ENCODE measurements around the gene TMEM59L.

The TMEM59L gene

DNA sequence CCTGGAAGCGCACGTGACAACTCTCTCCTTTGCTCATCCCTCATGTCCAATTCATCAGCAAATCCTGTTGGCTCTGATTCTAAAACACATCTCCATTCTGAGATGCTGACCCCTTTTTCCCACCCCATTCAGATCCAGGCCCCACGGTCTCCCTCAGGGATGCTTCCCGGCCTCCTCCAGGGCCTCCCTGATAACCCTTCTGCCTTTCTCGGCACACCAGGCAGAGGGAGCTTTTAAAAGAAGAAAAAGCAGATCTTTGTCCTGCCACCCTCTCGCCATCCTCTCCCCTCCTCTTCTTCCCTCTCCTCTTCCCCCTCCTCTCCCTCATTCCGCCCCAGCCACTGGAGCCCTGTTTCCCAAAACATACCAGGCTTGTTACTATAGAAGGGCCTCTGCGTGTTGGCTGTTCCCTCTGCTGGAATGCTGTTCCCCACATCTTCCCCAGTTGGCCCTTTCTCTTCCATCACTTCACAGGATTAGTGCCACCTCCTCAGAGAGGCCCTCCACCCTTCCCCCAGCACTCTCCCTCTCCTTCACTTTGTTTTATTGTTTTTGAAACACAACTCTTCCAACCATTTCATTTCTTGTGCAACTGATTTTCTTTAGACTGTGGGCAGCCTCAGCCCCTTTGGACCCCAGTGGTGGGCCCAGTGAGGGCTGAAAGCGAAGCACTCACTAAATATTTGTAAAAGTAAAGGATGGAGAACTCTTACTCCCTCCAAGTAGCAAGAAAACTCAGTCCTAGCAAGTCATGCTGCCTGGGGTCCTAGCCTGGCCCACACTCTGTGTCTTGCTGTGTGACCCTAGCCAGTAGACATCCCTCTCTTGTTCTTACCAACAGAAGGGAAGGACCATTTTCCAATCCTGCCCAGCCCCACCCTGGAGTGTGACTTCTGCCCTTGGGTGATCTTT is 3.6 kb upstream of the TMEM59L start:
- DNase-seq (ENCODE audit: low read depth), result no peak

DNA sequence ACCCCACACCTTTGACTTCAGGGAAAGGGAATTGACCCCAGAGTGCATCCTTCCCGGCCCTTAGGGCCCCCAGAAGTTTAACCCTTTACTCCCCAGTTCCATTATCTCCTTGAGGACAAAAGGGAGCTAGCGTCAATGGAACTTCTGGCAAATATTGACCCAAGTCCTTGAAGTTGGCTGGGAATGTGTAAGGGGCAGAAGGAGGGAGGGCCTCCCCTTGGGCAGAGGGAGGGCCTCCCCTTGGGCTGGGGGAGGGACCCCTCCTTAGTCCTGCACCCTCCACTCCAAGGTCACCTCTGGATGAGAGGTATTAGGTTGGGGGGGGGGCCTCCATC is 3.0 kb upstream of the TMEM59L start:
- DNase-seq (ENCODE audit: low read depth), result no peak

DNA sequence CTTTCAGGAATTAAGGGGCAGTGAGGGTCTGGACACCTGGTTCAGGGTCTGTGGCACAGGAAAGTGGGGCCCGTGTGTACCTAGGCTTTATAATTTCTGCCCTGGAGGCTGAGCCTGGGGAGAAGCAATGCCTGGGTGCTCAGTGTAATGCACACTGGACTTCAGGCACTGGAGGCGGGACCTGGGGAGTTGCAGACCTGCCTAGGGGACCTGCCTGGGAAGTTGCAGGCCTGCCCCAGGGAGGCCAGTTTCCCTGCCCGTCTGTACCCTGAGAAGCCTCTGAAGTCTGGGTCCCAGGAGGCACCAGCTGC is 2.5 kb upstream of the TMEM59L start:
- DNase-seq (ENCODE audit: low read depth), result no peak

DNA sequence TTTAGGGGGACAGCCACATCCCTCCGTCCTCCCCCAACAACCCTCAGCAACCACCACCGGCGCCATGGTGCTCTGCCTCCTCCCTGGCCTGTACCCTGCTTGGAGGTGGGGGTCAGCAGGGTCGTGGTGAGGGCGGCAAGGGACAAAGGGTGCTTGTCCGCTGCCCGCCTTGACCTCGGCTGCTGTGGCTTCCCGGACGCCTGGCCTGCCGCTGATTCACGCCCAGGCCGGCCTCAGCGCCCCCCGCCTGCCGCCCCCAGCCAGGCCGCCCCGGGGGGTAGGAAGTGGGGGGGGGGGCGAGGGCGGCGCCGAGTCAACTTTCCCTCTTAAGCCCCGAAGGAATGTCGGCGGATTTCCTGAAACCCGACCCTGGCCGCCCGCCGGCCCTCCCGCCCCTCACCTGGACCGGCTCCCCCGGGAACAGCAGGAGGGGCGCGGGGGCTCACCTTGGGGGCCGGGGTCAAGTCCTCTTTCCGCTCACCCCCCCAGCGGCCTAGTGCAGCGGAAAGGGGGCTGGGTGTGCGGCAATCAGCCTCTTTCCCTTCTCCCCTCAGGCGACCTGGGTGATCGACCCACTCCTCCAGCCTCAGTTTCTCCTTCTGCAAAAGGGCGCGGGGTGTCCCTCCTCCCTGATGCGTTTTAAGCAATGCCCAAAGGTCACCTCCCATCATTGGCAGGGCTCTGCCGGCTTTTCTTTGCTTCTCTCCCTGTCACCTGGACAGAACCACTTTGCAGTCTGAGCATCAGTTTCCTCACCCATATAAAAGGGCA is 1.9 kb upstream of the TMEM59L start:
- DNase-seq (ENCODE audit: low read depth), result no peak

DNA sequence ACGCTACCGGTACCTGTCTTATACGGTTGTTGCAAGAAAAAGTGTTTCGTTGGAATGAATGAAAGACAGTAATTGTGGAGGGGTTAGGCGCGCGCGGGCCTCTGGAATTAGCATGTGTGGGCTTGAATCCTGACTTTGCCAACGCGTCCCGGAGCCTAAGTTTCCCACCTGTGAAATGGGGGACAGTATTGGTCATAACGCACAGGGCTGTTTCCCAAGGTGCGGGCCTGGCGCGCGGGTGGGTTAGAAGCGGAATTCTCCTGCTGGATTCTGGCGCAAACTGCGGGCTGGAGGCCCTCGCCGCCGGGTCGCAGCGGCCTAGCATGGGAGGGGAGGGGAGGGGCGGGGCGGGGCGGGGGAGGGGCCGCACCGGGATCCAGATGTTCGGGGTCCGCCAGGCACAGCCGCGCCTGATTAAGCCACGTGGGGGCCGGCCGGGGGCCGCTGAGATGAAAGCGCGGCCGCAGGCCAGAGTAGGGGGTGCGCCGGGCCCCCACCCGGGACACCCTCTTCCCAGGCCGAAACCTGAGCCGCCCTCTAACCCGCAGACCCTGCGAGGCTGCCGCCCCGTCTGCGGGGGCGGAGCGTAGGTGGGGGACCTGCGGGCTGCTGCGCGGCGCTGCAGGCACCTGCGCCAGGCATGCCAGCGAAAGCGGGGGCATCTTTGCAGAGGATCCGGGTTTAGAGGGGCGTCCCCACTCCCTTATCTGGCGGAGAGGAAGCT is 1.2 kb upstream of the TMEM59L start:
- no peak for DNase-seq (ENCODE audit: low read depth)

DNA sequence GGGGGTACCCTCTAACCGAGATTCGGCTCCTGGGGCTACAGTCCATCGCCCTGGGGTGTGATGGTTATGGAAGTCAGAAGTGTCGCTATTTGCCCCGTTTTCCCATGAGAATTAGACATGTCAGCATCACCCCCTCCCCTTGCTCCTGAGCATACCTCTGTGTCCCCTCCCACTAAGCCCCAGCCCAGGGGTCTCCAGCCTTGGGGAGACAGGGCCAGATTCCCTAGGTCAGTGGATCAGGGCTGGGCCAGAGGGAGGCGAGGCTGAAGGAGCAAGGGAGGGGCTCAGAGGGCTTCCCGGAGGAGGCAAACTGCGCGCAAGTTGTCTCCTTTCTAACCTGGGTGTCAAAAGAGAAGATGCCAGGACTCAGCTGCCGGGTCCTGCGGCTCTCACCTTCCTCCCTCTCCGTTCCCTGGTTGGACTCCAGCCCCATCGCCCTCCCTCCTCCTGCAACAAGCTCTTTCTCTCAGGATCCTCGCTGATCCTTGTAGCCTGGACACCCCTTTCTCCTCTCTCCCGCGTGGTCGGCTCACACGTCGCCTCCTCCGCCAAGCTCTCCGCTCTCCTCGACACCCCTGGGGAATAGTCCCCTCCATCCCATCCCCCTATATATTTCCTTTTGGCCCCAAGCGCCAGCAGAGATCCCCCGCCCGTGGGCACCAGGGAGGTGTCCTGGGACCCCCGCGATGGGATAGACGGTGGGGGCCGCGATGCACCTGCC is 459 bp upstream of the TMEM59L start:
- no peak for DNase-seq (ENCODE audit: low read depth)

DNA sequence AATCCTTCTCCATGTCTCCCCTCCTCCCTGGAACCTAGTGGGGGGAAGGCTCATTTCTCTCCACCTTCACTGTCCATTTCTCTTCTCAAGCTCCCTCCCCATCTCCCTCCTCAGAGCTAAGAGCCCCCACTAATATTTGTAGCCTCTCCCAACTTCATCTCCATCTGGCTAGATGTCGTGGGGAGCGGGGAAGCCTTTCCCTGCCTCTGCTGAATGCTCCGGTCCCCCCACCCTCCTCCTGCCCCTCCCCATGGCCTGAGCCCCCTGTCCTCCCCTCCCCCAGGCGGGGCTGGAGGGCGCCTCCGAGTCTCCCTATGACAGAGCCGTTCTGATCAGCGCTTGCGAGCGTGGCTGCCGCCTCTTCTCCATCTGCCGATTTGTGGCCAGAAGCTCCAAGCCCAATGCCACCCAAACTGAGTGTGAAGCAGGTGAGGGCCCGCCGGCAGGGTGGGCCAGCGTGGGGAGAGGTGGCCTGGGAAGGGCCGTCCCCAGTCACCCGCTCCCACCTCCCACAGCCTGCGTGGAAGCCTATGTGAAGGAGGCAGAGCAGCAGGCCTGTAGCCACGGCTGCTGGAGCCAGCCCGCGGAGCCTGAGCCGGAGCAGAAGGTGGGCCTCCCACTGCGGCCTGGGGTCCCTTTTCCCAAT is 1.0 kb downstream of the TMEM59L start:
- no peak for DNase-seq (ENCODE audit: low read depth)

DNA sequence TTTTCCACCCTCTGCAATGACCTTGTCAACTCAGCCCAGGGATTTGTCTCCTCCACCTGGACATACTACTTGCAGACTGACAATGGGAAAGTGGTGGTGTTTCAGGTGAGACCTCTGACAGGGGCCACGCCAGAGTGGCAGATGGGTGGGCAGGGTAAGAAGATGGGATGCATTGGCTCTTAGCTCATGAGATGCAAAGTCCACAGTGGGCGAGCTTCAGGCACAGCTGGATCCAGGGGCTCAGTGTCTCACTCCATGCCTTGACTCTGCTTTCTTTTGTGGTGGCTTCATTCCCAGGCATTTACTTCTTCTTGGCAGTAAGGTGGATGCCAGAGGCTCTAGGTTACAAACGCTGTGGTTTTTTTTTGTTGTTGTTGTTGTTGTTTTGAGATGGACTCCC is 3.4 kb downstream of the TMEM59L start:
- DNase-seq (ENCODE audit: low read depth), result no peak

DNA sequence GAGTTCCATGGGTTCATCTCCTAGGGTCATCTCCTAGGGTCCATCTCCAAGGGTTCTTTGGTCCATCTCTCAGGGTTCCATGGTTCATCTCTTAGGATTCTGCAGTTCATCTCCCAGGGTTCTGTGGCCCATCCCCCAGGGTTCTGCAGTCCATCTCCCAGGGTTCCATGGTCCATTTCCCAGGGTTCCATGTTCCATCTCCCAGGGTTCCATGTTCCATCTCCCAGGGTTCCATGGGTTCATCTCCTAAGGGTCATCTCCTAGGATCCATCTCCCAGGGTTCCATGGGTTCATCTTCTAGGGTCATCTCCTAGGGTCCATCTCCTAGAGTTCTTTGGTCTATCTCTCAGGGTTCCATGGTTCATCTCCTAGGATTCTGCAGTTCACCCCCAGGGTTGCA is 4.9 kb downstream of the TMEM59L start:
- no peak for DNase-seq (ENCODE audit: low read depth)

DNA sequence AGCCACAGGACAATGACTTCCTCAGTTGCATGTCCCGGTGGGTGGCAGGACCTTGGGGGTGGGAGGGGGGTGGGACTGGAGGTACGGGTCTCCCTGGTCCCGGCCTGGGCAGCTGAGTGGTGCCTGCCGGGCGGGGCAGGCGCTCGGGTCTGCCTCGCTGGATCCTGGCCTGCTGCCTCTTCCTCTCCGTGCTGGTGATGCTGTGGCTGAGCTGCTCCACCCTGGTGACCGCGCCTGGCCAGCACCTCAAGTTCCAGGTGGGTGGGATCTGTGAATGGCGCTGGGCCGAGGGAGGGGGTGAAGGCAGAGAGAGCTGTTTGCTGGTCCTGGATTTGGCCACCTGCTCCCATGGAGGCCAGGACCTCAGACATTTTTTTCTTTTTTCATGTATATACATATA is 5.6 kb downstream of the TMEM59L start:
- DNase-seq (ENCODE audit: low read depth), result no peak

DNA sequence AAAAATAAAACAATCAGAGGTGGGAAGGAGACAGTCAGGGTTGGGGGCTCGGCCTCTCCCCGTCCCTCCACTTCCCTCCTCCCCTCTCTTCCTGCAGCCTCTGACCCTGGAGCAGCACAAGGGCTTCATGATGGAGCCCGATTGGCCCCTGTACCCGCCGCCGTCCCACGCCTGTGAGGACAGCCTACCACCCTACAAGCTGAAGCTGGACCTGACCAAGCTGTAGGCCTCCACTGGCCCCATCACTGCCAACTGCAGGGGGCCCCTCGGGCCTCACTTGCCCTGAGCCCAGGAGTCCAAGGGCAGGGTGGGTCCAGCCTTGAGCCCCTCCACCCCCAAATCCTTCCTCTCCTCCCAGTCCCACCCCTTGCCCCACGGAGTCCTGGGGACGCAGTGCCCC is 7.6 kb downstream of the TMEM59L start:
- no peak for DNase-seq (ENCODE audit: low read depth)

DNA sequence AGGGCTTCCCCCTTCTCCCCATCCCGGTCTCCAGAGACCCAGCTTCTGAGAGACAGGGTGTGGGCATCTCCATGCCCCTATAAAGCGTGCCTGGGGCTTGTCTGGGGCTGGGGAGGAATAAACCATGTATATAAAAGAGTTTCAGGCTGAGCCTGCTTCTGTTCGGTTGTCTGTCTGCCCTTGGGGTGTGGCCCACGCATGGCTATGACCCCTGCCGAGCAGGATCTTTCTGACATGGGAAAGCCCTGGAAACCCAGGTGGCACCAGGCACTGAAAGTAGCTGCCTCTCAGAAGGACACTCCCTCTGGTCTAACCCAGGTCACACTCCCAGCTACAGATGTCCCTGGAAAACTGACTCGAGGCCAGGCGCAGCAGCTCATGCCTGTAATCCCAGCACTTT is 8.2 kb downstream of the TMEM59L start:
- no peak for DNase-seq (ENCODE audit: low read depth)

DNA sequence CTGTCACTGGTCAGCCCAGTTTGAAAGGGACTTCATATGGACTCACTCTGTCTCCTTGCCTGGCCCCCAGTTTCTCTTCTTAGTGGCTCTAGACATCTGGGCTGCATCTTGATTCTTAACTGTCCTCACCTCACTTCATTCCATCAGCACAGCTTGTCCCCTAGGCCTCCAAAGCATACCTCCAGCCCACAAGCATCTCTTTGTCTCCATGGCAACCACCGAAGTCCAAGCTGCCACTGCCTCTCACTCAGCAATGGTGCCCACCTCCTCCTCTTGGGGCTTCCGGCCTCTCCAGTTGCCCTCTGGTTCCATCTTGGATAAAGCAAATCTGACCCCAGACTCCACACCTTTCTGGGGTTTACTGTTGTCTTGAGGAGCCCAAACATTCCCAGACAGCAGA is 14.2 kb downstream of the TMEM59L start:
- DNase-seq (ENCODE audit: low read depth), result no peak

DNA sequence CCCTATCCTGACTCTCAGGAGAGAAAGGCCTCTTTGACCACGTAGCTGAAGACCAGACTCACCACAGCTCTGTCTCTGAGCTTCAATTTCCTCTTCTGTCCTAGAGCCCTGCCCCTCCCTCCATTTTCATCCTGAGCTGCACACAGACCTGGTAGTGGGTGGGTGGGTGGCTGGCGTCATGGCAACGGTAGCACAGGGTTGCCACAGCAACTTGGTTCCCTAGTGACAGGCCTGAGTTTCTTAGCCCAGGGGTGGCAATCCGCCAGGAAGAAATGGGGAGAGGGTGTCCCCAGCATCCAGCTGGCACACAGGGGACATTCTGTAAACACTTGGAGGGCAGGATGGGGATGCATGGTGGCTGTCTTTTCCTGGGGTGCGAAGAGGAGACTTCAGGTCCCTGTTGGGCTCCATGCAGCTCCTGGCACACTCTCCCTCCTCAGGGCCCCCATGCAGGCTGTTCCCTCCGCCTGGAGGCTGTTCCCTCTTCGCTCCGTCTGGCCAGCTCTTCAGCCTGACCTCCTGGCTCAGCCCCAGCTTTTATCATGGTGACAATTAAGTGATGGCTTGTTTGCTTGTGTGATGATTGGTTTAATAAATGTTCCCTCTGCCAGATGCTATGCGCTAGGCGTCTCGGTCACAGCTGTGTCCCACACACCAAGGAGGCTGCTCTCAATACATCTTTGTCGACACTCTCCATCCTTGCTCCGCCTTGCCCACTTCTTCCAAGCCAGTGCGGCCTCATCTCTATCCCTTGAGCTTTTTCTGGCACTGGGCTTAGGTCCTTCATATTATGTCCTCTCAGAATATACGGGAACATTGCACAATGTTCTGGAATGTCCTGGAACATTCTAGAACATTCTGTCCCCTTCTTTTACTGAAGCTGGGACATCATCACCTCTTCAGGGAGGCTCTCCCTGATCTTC is 16.8 kb downstream of the TMEM59L start:
- DNase-seq (ENCODE audit: low read depth), result no peak

DNA sequence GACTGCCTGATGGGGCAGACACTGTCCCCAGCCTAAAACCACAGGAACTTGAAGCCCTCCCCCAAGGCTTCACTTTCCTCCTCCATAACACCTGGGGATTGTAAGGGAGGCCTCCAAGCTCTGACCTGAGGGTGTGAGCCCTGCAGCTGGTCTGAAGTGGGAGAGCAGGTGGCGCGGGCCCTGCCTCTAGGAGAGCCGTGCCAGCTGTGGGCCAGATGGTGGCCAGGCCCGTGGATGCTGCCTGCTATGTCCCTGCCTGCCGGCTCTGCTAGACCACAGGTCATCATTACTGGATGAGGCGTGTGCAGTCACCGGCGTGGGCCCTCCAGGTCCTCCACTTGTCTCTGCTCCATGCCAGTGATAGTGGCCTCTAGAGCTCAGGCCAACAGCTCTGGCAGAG is 20.7 kb downstream of the TMEM59L start:
- no peak for DNase-seq (ENCODE audit: low read depth)

DNA sequence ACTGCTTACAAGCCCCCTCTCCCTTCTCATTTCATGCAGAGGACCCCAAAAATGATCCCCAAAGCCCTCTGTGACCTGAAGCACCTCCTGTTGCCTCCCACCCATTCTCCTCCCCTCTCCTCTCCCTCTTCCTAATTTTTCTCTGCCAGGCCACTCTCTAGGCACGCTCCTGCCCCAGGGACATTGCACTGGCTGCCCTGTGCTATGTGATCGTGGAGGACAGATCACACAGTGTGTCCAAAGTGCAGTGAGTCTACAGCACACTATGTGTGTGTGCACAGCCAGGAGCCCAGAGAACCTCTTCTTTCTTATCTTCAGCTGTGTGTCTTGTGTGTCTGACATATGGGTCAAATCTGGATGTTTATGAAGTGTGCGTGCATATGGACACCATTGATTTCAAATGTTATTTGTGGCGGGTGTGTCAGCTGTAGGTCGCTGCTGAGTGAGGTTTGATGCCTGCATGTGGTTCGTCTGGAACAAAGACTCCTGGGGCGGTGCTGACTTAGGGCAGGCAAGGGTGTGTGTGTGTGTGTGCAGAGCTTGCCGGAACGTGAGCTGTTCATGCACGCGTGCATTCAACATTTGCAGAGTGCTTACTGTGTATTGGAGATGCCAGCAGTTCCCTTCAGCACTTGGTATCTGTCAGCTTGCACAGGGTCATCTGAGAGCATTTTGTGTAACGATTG is 22.1 kb downstream of the TMEM59L start:
- DNase-seq (ENCODE audit: low read depth), result no peak

DNA sequence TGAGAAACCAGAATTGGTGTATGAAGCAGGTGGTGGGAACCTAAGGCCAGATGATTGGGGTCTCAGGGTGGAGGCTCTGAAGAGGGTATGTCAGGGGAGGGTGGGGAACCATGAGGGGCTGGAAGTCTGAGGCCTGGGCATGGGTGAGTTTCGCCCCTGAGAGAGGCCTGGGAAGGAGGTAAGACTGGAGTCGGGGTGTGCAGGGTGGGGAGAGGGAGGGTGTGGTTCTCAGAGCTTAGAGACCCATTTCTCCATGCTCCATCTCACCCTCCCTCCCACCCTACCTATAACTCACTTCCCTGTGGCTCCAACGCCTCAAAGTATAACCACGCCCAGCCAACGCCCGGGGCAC is 23.1 kb downstream of the TMEM59L start:
- no peak for DNase-seq (ENCODE audit: low read depth)

DNA sequence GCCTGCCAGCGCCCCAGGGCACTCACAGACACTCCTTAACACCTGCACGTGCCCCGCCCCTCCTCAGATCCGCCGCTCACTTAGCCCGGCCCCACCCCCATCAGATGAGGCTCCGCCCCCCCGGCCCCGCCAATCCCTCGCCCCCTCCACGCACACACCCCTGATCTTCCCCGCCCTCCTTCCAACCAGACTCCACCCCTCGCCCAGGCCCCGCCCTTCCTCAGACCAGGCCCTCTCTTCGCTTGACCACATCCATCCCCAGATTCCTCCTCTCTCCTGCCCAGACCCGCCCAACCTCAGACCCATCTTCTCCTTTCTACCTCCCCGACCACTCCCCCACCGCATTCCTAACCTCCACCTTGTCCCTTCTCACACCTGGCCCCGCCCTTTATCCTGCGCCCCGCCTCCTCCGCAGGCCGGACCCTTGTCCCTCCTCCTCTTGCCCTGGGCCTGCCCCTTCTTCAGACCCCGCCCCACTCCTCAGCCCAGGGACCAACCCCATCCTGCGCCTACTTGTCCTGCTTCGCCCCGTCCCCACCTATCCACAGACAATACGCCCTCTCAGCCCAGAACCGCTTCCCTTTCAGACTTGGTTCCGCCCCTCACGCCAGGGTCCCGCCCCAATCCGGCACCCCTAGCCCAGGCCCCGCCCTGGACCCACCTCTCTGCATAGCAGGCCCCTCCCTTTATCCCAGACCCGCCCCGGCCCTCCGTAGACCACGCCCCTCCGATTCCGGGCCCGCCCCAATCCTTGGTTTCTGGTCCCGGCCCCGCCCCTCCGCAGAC is 23.7 kb downstream of the TMEM59L start:
- DNase-seq (ENCODE audit: low read depth), result peak; percentile 98

DNA sequence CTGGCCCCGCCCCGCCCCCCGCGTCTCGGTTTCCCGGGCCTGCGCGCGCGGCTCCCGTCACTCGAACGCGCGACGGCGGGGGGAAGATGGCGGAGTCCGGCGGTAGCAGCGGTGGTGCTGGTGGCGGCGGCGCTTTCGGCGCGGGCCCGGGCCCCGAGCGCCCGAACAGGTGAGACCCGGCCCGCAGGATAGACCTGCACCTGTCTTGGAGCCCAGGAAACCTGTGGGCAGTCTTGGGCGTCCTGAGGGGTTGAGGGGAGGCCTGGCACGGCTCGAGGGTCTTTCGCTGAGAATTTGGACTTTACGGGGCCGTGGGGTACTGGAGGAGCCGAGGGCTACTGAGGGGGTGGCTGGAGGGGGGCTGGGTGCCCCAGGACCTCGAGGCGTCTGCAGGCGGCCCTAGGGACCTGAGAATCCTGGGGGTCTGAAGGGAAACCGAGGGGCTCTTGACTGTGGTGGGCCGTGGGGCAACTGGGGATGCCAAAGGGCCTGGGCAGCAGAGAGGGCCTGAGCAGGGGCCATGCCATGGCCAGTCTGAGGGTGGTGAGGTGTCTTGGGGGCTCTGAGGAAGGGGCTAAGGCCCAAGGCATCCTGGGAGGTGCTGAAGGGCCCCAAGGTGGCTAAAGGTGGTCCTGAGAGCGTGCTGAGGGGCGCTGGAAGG is 24.4 kb downstream of the TMEM59L start, which contains the start of gene KLHL26:
Gene KLHL26 (plus strand): TSS at position 60 of the 661 bp plus-strand sequence. CDS start 27 bp downstream, at position 87.
- DNase-seq (ENCODE audit: low read depth), result no peak

Data from activated T-cell treated with anti-CD3 and anti-CD28 coated beads for 48 hours (primary cell).